GM10248 (cell line): ENCODE measurements around the gene BTBD19.

Experiments
- CTCF ChIA-PET: fragments of 300-600 bp; sonication (Branson Sonifier 250); formaldehyde crosslinking; extraction: SDS; loops from one replicate; lab custom pipeline; 2021; ENCODE audit warnings: antibody characterized with exemption; lab: Yijun Ruan, JAX
- POLR2A ChIA-PET: fragments of 350-650 bp; sonication (Branson Sonifier 250); formaldehyde crosslinking; extraction: SDS; loops from one replicate; lab custom pipeline; 2020; ENCODE audit warnings: antibody characterized with exemption; lab: Yijun Ruan, JAX
- DNase-seq: peaks from one replicate; pipeline ENCODE4 v3.0.0; 2012; ENCODE audit errors: extremely low spot score
- CTCF ChIP-seq: IDR thresholded peaks from 2 replicates; pipeline ENCODE4 v1.5.1; 2012; ENCODE audit warnings: mild to moderate bottlenecking, low read depth; ENCODE audit errors: extremely low read depth, missing control alignments, control extremely low read depth

Gene BTBD19

GRCh38 chr1:44802306-44803061 is 5.8 kb upstream of the BTBD19 start:
- no peak for TF ChIP-seq CTCF
- no peak for DNase-seq
- ChIA-PET POLR2A (interaction anchor here (0.5 to 1.1 kb wide), 2 partner anchors 14 to 16 kb away, joined by 5 to 6 read pairs; no protein-coding TSS in a partner anchor), CTCF (interaction anchor here (1.1 to 1.5 kb wide), 4 partner anchors 9 to 17 kb away, joined by 3 to 4 read pairs (median 3); no protein-coding TSS in a partner anchor)

GRCh38 chr1:44803062-44803311 is 5.3 kb upstream of the BTBD19 start:
- no peak for DNase-seq
- TF ChIP-seq CTCF = no peak
- ChIA-PET POLR2A (no interaction called here), CTCF (interaction anchor here (1.1 to 1.5 kb wide), 4 partner anchors 10 to 17 kb away, joined by 3 to 4 read pairs (median 3); no protein-coding TSS in a partner anchor)

GRCh38 chr1:44803312-44804095 is 4.8 kb upstream of the BTBD19 start:
- no peak for DNase-seq
- CTCF ChIA-PET = interaction anchor here (1.2 to 1.5 kb wide), 3 partner anchors 11 to 18 kb away, joined by 3 to 4 read pairs (median 3); no protein-coding TSS in a partner anchor
- TF ChIP-seq CTCF = no peak
- POLR2A ChIA-PET = interaction anchor here (0.6 kb wide), 1 partner anchor 133 kb away, joined by 4 read pairs; no protein-coding TSS in a partner anchor

GRCh38 chr1:44805311-44806024 is 2.9 kb upstream of the BTBD19 start:
- ChIA-PET POLR2A (interaction anchor here (0.6 to 7.7 kb wide), 7 partner anchors 9 to 498 kb away, joined by 3 to 120 read pairs (median 4); partner anchors contain the start of gene RPS8), CTCF (interaction anchor here (1.3 to 1.5 kb wide), 2 partner anchors 13 to 76 kb away, joined by 3 to 5 read pairs; no protein-coding TSS in a partner anchor)
- TF ChIP-seq CTCF = no peak
- no peak for DNase-seq

GRCh38 chr1:44806025-44806703 is 2.2 kb upstream of the BTBD19 start:
- CTCF ChIA-PET = interaction anchor here (1.0 to 4.3 kb wide), 5 partner anchors 12 to 77 kb away, joined by 3 to 42 read pairs (median 5); no protein-coding TSS in a partner anchor
- no peak for DNase-seq
- no peak for TF ChIP-seq CTCF
- POLR2A ChIA-PET = interaction anchor here (0.6 to 7.7 kb wide), 5 partner anchors 13 to 497 kb away, joined by 3 to 120 read pairs (median 4); partner anchors contain the start of gene RPS8
